Smooth muscle cell (in vitro differentiated cells): Measurements from ENCODE around the gene IGFL2. TPM values are rescaled to one million over a fixed set of nuclear protein-coding genes. Genes with fewer than 3 reads are reported as not detected.
A peak's percentile ranks its signal among the peaks of the same experiment; 100 is the strongest.

Experiments used
- DNase-seq: peaks from one replicate; lab custom pipeline; 2025; ENCODE audit not compliant: unreplicated experiment; lab: John Stamatoyannopoulos, UW
- H2AFZ ChIP-seq: fragments of 200-600 bp; sonication (generic); 2 replicates; pipeline ENCODE4 v1.6.0; 2016; ENCODE audit warnings: antibody characterized with exemption, low read depth, mild to moderate bottlenecking
- H3F3A ChIP-seq: fragments of 200-600 bp; sonication (generic); 2 replicates; pipeline ENCODE4 v1.6.0; 2017; ENCODE audit warnings: antibody characterized with exemption, low read depth
- H3K27ac ChIP-seq: fragments of 200-600 bp; sonication (generic); 2 replicates; pipeline ENCODE4 v1.5.1; 2016; ENCODE audit warnings: low read depth, mild to moderate bottlenecking
- H3K27me3 ChIP-seq: fragments of 200-600 bp; sonication (generic); 2 replicates; pipeline ENCODE4 v1.6.1; 2016; ENCODE audit warnings: low read depth, mild to moderate bottlenecking
- H3K36me3 ChIP-seq: fragments of 200-600 bp; sonication (generic); 2 replicates; pipeline ENCODE4 v1.5.1; 2016; ENCODE audit warnings: low read depth
- H3K4me1 ChIP-seq: fragments of 200-600 bp; sonication (generic); 2 replicates; pipeline ENCODE4 v1.5.1; 2016; ENCODE audit warnings: low read depth
- H3K4me2 ChIP-seq: fragments of 200-600 bp; sonication (generic); 2 replicates; pipeline ENCODE4 v1.6.0; 2016; ENCODE audit warnings: mild to moderate bottlenecking
- H3K4me3 ChIP-seq: fragments of 200-600 bp; sonication (generic); 2 replicates; pipeline ENCODE4 v1.5.1; 2016; ENCODE audit warnings: mild to moderate bottlenecking
- H3K79me2 ChIP-seq: fragments of 200-600 bp; sonication (generic); 2 replicates; pipeline ENCODE4 v1.6.0; 2016; ENCODE audit warnings: low read depth, mild to moderate bottlenecking
- H3K9ac ChIP-seq: fragments of 200-600 bp; sonication (generic); 2 replicates; pipeline ENCODE4 v1.6.0; 2016; ENCODE audit warnings: low read depth
- H3K9me3 ChIP-seq: fragments of 200-600 bp; sonication (generic); replicated peaks from 2 replicates; pipeline ENCODE4 v1.5.1; 2016; ENCODE audit warnings: low read depth
- H4K20me1 ChIP-seq: fragments of 200-600 bp; sonication (generic); 2 replicates; pipeline ENCODE4 v1.6.0; 2016; ENCODE audit warnings: low read depth
- WGBS: methylation state at CpG from one replicate; pipeline ENCODE4 v1.1.7; 2016; ENCODE audit warnings: low lambda C conversion rate; 5-methylcytosine and 5-hydroxymethylcytosine counted together
- polyA plus RNA-seq: library from polyadenylated mRNA; unstranded; fragments of >200 nt; fragmentation: Nextera tagmentation; extraction: Ambion mirVana; gene quantifications from 2 replicates; pipeline ENCODE4 v1.2.1, GENCODE V29; 2016
- total RNA-seq: library from RNA; depleted of rRNA; stranded (reverse); fragments of >200 nt; gene quantifications from 2 replicates; pipeline ENCODE4 v1.2.3, GENCODE V29; 2014
- TF ChIP-seq, protein P1 (sequence below): fragments of 200-600 bp; sonication (generic); IDR thresholded peaks from 2 replicates; pipeline ENCODE4 v1.5.1; 2017; ENCODE audit warnings: borderline replicate concordance, mild to moderate bottlenecking, antibody characterized with exemption; ENCODE audit not compliant: insufficient read depth, poor library complexity, severe bottlenecking

IGFL2 gene
- total and polyA plus RNA-seq, 2 experiments from 2014 or later, result 126 to 164 TPM

GRCh38 chr19:46201454-46202310 is 53.6 kb downstream of the IGFL2 start:
- Histone ChIP-seq H2AFZ (no peak overlapping the region), H3K79me2 (no peaks in the 10 kb centered on the region), H3K4me3 (no peak overlapping the region), H3K9me3 (no peaks in the 10 kb centered on the region), H3K9ac (no peak overlapping the region), H3K36me3 (no peaks in the 10 kb centered on the region), H3F3A (no peaks in the 10 kb centered on the region), H3K27ac (peak overlapping the region; percentile 59), H3K4me2 (no peak overlapping the region), H3K4me1 (no peaks in the 10 kb centered on the region), H3K27me3 (peaks cover 8% of the 10 kb centered on the region), H4K20me1 (no peaks in the 10 kb centered on the region)
- TF ChIP-seq, protein P1, sequence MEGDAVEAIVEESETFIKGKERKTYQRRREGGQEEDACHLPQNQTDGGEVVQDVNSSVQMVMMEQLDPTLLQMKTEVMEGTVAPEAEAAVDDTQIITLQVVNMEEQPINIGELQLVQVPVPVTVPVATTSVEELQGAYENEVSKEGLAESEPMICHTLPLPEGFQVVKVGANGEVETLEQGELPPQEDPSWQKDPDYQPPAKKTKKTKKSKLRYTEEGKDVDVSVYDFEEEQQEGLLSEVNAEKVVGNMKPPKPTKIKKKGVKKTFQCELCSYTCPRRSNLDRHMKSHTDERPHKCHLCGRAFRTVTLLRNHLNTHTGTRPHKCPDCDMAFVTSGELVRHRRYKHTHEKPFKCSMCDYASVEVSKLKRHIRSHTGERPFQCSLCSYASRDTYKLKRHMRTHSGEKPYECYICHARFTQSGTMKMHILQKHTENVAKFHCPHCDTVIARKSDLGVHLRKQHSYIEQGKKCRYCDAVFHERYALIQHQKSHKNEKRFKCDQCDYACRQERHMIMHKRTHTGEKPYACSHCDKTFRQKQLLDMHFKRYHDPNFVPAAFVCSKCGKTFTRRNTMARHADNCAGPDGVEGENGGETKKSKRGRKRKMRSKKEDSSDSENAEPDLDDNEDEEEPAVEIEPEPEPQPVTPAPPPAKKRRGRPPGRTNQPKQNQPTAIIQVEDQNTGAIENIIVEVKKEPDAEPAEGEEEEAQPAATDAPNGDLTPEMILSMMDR, result no peak
- 74% methylated on average over 16 of the region's 16 CpGs for WGBS
- no peak for DNase-seq

DNA sequence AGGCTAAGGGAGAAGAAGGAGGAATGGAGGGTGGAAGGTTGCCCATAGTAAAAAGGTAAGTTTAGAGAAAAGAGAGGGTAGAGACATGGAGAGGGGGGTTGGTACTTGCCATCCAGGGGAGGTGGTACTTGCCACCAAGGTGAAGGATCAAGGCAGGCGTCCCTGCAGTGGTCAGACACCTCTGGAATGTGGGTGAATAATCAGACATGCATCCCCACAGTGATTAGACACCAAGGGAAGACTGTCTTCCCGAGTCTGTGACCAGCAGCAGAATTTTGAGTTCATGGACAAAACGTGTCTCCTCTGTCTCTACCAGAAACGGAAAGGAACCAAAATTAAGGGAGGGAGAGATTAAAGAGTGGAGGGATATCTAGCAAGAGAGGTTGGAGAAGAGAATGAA is 54.4 kb downstream of the IGFL2 start:
- H3K79me2 ChIP-seq, result no peaks in the 10 kb centered on the region
- no peak overlapping the region for H3K9ac ChIP-seq
- no peaks in the 10 kb centered on the region for H3K9me3 ChIP-seq
- H3K27me3 ChIP-seq, result peaks cover 5% of the 10 kb centered on the region
- H3K4me1 ChIP-seq, result no peaks in the 10 kb centered on the region
- TF ChIP-seq, protein P1, result no peak
- peak overlapping the region; percentile 59 for H3K27ac ChIP-seq
- 62% methylated on average over 4 of the region's 4 CpGs for WGBS
- no peak overlapping the region for H3K4me2 ChIP-seq
- H3K36me3 ChIP-seq, result no peaks in the 10 kb centered on the region
- H2AFZ ChIP-seq, result no peak overlapping the region
- no peak overlapping the region for H3K4me3 ChIP-seq
- DNase-seq, result no peak
- H3F3A ChIP-seq, result no peaks in the 10 kb centered on the region
- H4K20me1 ChIP-seq, result no peaks in the 10 kb centered on the region

DNA sequence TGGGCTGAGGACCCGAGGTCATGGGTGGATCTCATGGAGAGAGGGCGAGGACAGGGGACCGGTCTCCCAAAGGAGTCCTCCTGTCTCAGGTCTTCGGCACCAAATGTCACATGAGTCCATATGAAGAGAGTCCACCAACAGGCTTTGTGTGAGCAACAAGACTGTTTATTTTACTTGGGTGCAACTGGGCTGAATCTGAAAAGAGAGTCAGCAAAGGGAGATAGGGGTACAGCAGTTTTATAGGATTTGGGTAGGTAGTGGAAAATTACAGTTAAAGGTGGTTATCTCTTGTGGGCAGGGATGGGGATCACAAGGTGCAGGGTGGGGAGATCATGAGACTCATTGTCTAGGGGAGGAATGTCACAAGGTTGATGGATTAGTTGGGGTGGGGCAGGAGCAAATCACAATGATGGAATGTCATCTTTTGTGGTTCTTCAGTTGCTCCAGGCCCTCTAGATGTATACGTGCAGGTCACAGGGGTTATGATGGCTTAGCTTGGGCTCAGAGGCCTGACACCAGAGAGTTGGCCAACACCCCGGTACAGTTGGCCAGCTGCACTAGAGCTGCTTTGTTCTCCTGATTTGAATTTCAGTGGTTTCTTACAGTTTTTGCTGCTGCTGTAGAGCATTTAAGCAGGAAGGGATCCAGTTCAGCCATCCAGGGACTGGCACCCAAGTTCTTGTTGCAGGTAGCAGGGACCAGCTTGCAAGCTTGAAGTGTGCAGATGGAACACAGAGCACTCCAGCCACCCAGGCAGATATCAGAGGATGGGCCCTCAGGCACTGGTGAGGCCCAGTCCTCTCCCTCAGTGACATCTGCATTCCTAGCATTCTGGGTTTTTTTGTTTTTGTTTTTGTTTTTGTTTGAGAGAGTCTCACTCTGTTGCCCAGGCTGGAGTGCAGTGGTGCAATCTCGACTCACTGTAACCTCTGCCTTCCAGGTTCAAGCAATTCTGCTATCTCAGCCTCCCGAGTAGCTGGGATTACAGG is 55.1 kb downstream of the IGFL2 start:
- Histone ChIP-seq H3K79me2 (no peaks in the 10 kb centered on the region), H3K4me1 (no peaks in the 10 kb centered on the region), H3K9me3 (no peaks in the 10 kb centered on the region), H3K36me3 (no peaks in the 10 kb centered on the region), H2AFZ (no peak overlapping the region), H3K27me3 (peaks cover 5% of the 10 kb centered on the region), H4K20me1 (no peaks in the 10 kb centered on the region), H3F3A (no peaks in the 10 kb centered on the region), H3K4me3 (no peak overlapping the region), H3K27ac (peak overlapping the region; percentile 35), H3K9ac (no peak overlapping the region), H3K4me2 (no peak overlapping the region)
- TF ChIP-seq, protein P1, result no peak
- DNase-seq, result no peak
- 89% methylated on average over 8 of the region's 8 CpGs for WGBS
